BLaER1 treated with 17β-estradiol and CSF1 and Interleukin-3, amounts not matched to agents 10 nM and 100 nM (cell line): ENCODE data around the gene PITPNM3.

Experiments
- H3K27ac ChIP-seq, 11 experiments: shearing (Covaris generic); formaldehyde crosslinking; 2 replicates each; pipeline ENCODE4 v1.8.1; 2022
- H3K27me3 ChIP-seq, 11 experiments: shearing (Covaris generic); formaldehyde crosslinking; 2 replicates each; pipeline ENCODE4 v1.8.1; 2022
- H3K36me3 ChIP-seq, 11 experiments: shearing (Covaris generic); formaldehyde crosslinking; 2 replicates each; pipeline ENCODE4 v1.8.1; 2022
- H3K4me1 ChIP-seq, 10 experiments: shearing (Covaris generic); formaldehyde crosslinking; 2 replicates each; pipeline ENCODE4 v1.8.1; 2022
- H3K4me2 ChIP-seq, 11 experiments: shearing (Covaris generic); formaldehyde crosslinking; 2 replicates each; pipeline ENCODE4 v1.8.1; 2022
- H3K4me3 ChIP-seq, 10 experiments: shearing (Covaris generic); formaldehyde crosslinking; 2 replicates each; pipeline ENCODE4 v1.8.1; 2022
- H3K9ac ChIP-seq, 11 experiments: shearing (Covaris generic); formaldehyde crosslinking; 2 replicates each; pipeline ENCODE4 v1.8.1; 2022
- H3K9me3 ChIP-seq, 11 experiments: shearing (Covaris generic); formaldehyde crosslinking; replicated peaks in 1 of 11; 2 replicates each; pipeline ENCODE4 v1.8.1; 2022
- H4K20me1 ChIP-seq, 11 experiments: shearing (Covaris generic); formaldehyde crosslinking; 2 replicates each; pipeline ENCODE4 v1.8.1; 2022
- Cebpa-rat ChIP-seq, 11 experiments: shearing (Covaris generic); IDR thresholded peaks; 2 replicates each; pipeline ENCODE4 v1.8.1; 2022

PITPNM3 gene

DNA sequence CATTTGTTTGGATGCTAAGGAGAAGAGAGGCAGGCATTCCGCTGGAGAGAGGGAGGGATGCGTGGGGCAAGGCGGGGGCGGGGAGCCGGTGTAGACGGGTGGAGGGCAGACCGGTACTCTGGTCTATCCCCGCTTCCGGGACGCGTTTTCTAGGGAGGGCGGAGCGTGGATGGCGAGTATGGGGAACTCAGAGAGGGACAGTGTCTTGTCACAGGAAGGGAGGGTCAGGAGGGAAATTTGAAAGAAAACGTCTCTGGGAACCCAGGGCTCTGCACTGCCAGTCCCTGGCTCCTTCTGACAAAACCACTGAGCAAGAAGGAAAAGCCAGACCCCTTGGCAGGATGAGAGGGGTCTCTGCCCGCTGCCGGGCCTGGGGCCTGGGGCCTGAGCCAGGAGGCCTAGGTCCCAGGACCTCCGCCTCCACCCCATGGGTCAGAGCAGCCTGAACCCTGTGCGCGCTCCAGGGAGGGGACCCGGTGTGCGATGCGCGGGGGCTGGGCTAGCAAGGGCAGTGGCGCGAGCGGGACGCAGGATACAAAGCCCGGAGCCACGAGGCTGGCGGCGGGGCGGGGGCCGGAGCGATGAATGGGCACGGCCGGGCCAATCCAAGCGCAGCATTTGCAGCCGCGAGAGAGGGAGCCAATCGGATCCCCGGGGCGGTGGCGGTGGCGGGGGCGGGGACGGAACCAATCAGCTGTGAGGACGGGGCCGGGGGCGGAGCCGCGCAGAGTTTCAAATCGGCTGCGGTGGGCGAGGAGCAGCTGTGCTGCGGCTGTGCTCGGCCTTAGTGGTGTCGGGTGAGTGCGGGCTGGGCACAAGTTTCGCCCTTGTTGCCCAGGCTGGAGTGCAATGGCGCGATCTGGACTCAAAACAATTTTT lies 112.4 kb downstream of the PITPNM3 start, which contains the start of gene PIMREG:
Gene PIMREG, plus strand, starts transcription at position 764 of the 879 bp plus-strand sequence. CDS start 656 bp downstream, outside the sequence.
- peak within 1 kb of the TSS; percentile 90 to 100 (median 96) for H3K4me2 ChIP-seq

GRCh38 chr17:6442775-6443174 lies 113.6 kb downstream of the PITPNM3 start:
- H4K20me1 ChIP-seq = peaks cover 0 to 22% (median 0%) of the 10 kb centered on the region in 11 experiments; a peak in 7 of 22 replicates
- TF ChIP-seq Cebpa-rat (IDR thresholded peaks at IDR 0.05) = no peak
- peaks cover 0 to 28% (median 23%) of the 10 kb centered on the region in 11 experiments; a peak in 17 of 22 replicates for H3K36me3 ChIP-seq
- peaks cover 11 to 33% (median 23%) of the 10 kb centered on the region in 10 experiments for H3K4me1 ChIP-seq
- no peaks in the 10 kb centered on the region for H3K9me3 ChIP-seq
- no peak overlapping the region for H3K9ac ChIP-seq
- no peak overlapping the region for H3K4me3 ChIP-seq
- no peak overlapping the region; a peak in 1 of 22 replicates for H3K27ac ChIP-seq
- H3K27me3 ChIP-seq = no peaks in the 10 kb centered on the region
- H3K4me2 ChIP-seq = peak overlapping the region in 4 of 11 experiments; percentile 86 to 97 (median 94); a peak in 3 of 22 replicates

More for the DNA sequence above, 112.4 kb downstream of the PITPNM3 start, which contains the start of gene PIMREG:
- Histone ChIP-seq H3K9ac (peak within 1 kb of the TSS; percentile 68 to 95 (median 87)), H3K27me3 (no peaks in the 10 kb centered on the region), H3K4me3 (peak within 1 kb of the TSS; percentile 60 to 82 (median 68)), H3K9me3 (no peaks in the 10 kb centered on the region), H4K20me1 (peaks cover 0 to 32% (median 0%) of the 10 kb centered on the region in 11 experiments; a peak in 9 of 22 replicates), H3K4me1 (peaks cover 11 to 33% (median 23%) of the 10 kb centered on the region in 10 experiments), H3K36me3 (peaks cover 0 to 38% (median 35%) of the 10 kb centered on the region in 11 experiments; a peak in 18 of 22 replicates), H3K27ac (peak within 1 kb of the TSS; percentile 27 to 99 (median 94); a peak in 21 of 22 replicates)
- TF ChIP-seq Cebpa-rat (IDR thresholded peaks at IDR 0.05) = no peak

- peaks cover 10 to 18% (median 13%) of the 10 kb centered on the region in 10 experiments for H3K4me1 ChIP-seq
- H3K4me3 ChIP-seq = no peak overlapping the region
- H3K4me2 ChIP-seq = no peak overlapping the region
- no peaks in the 10 kb centered on the region for H3K9me3 ChIP-seq
- H4K20me1 ChIP-seq = peaks cover 0 to 7% (median 0%) of the 10 kb centered on the region in 11 experiments; a peak in 2 of 22 replicates
- H3K36me3 ChIP-seq = no peaks in the 10 kb centered on the region
- H3K27me3 ChIP-seq = peaks cover 0 to 7% (median 0%) of the 10 kb centered on the region in 11 experiments; a peak in 4 of 22 replicates
- no peak overlapping the region for H3K27ac ChIP-seq
- no peak for TF ChIP-seq Cebpa-rat (IDR thresholded peaks at IDR 0.05)
- no peak overlapping the region for H3K9ac ChIP-seq
Measured at GRCh38 chr17:6439951-6440350, 116.4 kb downstream of the PITPNM3 start.

GRCh38 chr17:6437956-6438355 lies 118.4 kb downstream of the PITPNM3 start:
- Histone ChIP-seq H3K27me3 (peaks cover 0 to 25% (median 0%) of the 10 kb centered on the region in 11 experiments; a peak in 6 of 22 replicates), H3K4me1 (peaks cover 0 to 10% (median under 1%) of the 10 kb centered on the region in 10 experiments; a peak in 6 of 20 replicates), H3K9me3 (no peaks in the 10 kb centered on the region), H3K36me3 (no peaks in the 10 kb centered on the region), H3K4me3 (no peak overlapping the region), H4K20me1 (peaks cover 0 to 5% (median 0%) of the 10 kb centered on the region in 11 experiments; a peak in 2 of 22 replicates), H3K27ac (no peak overlapping the region), H3K4me2 (no peak overlapping the region), H3K9ac (no peak overlapping the region)
- TF ChIP-seq Cebpa-rat (IDR thresholded peaks at IDR 0.05) = no peak

DNA sequence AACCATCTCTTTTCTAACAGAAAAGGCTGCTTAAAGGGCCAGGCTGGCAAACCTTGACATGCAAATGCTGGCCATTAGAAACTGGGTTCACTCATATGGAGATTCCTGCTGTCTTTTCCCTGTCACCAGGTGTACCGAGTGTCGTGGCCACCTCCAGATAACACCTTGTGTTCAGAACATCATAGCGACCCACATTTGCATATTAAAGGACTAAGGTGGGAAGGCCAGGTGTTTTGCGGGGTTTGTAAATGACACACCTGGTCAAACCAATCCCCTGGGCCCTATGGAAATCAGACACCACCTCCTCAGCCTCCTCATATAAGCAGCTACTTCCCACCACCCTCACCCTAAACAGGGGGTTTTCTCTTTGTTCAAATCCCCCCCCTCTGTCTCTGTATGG lies 118.9 kb downstream of the PITPNM3 start:
- H3K27ac ChIP-seq = no peak overlapping the region
- H3K27me3 ChIP-seq = peaks cover 0 to 27% (median 0%) of the 10 kb centered on the region in 11 experiments; a peak in 6 of 22 replicates
- no peak overlapping the region for H3K4me3 ChIP-seq
- no peaks in the 10 kb centered on the region for H3K9me3 ChIP-seq
- H3K36me3 ChIP-seq = no peaks in the 10 kb centered on the region
- no peak for TF ChIP-seq Cebpa-rat (IDR thresholded peaks at IDR 0.05)
- peaks cover 0 to 10% (median 0%) of the 10 kb centered on the region in 10 experiments; a peak in 3 of 20 replicates for H3K4me1 ChIP-seq
- H4K20me1 ChIP-seq = peaks cover 0 to 5% (median 0%) of the 10 kb centered on the region in 11 experiments; a peak in 2 of 22 replicates
- H3K9ac ChIP-seq = no peak overlapping the region
- H3K4me2 ChIP-seq = no peak overlapping the region

GRCh38 chr17:6435968-6436367 lies 120.4 kb downstream of the PITPNM3 start:
- H3K9me3 ChIP-seq = peaks cover 3 to 12% (median 5%) of the 10 kb centered on the region in 11 experiments; a peak in 21 of 22 replicates
- peaks cover 0 to 42% (median 0%) of the 10 kb centered on the region in 11 experiments; a peak in 6 of 22 replicates for H3K27me3 ChIP-seq
- no peak overlapping the region for H3K9ac ChIP-seq
- H3K4me2 ChIP-seq = 0 out of 22 replicates have a peak overlapping the region, but pooled peaks of 1 of the 11 experiments have one; percentile 26
- H3K4me3 ChIP-seq = no peak overlapping the region
- H3K36me3 ChIP-seq = no peaks in the 10 kb centered on the region
- no peak overlapping the region for H3K27ac ChIP-seq
- H4K20me1 ChIP-seq = peaks cover 0 to 5% (median 0%) of the 10 kb centered on the region in 11 experiments; a peak in 2 of 22 replicates
- peaks cover 0 to 10% (median 0%) of the 10 kb centered on the region in 10 experiments; a peak in 3 of 20 replicates for H3K4me1 ChIP-seq
- TF ChIP-seq Cebpa-rat (IDR thresholded peaks at IDR 0.05) = no peak

DNA sequence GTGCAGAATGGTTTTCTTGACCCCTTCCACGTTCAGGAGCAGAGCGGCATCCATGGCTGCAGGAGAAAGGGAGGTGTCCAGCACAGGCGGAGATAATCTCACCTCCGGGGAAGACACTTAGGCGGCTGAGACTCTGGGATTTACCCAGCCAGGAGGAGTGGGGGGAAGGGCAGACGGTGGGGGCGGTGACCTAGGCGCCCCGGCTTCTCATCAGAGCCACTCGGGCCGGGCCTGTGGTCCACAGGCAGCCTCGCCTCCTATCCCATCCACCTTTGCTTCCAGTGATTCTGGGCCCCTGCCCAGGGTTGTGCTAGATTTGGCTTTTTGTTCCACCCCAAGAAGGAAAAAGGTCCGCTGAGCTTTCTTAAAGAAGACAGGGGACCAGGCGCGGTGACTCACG lies 121.3 kb downstream of the PITPNM3 start, which contains the start of gene AIPL1:
Gene AIPL1, minus strand, starts transcription at position 71 of the 400 bp plus-strand sequence. Its CDS starts 17 bp downstream, at position 54.
- Histone ChIP-seq H4K20me1 (peaks cover 0 to 5% (median 0%) of the 10 kb centered on the region in 11 experiments; a peak in 2 of 22 replicates), H3K4me2 (no peak within 1 kb of the TSS), H3K4me3 (no peak within 1 kb of the TSS), H3K9ac (no peak within 1 kb of the TSS), H3K36me3 (no peaks in the 10 kb centered on the region), H3K4me1 (peaks cover 0 to 10% (median 0%) of the 10 kb centered on the region in 10 experiments; a peak in 3 of 20 replicates), H3K27me3 (peaks cover 0 to 51% (median 0%) of the 10 kb centered on the region in 11 experiments; a peak in 6 of 22 replicates), H3K9me3 (peaks cover 11 to 21% (median 14%) of the 10 kb centered on the region in 11 experiments; a peak in 21 of 22 replicates), H3K27ac (no peak within 1 kb of the TSS)
- no peak for TF ChIP-seq Cebpa-rat (IDR thresholded peaks at IDR 0.05)

DNA sequence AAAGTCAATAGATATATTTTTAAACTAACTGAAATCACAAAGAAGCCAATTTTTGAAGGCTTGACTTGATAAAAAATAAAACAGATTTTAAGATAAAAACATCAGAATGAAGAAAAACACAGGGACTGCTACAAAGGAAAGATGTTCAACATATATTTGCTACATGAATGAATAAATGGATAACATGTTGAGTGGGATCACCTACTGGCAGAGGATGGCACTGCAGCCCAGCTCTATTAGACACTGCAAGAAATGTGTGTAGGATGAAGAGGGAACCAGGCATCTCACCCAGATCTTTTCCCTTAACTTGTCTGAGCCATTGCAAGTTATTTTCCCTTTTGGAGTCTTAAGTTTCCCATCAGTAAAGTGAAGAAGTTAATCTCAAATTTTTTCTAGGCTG lies 125.6 kb downstream of the PITPNM3 start:
- Histone ChIP-seq H3K4me3 (no peak overlapping the region), H4K20me1 (peaks cover 0 to 38% (median 5%) of the 10 kb centered on the region in 11 experiments; a peak in 10 of 22 replicates), H3K27ac (no peak overlapping the region), H3K27me3 (peaks cover 0 to 83% (median 4%) of the 10 kb centered on the region in 11 experiments; a peak in 13 of 22 replicates), H3K36me3 (no peaks in the 10 kb centered on the region), H3K4me2 (no peak overlapping the region), H3K9ac (no peak overlapping the region), H3K4me1 (peaks cover 21 to 32% (median 27%) of the 10 kb centered on the region in 10 experiments), H3K9me3 (peaks cover 11 to 21% (median 15%) of the 10 kb centered on the region in 11 experiments; a peak in 21 of 22 replicates)
- TF ChIP-seq Cebpa-rat (IDR thresholded peaks at IDR 0.05) = no peak
